IMR-90 (cell line): Measurements from ENCODE around the gene LYPD6B. TPM values are rescaled to one million over a fixed set of nuclear protein-coding genes. Genes with fewer than 3 reads are reported as not detected.

Source experiments
- ATAC-seq: fragments of 200-7000 bp; cut with Tn5 transposase; 2 replicates; pipeline ENCODE4 v1.9.1; 2020; ENCODE audit warnings: low read depth, mild to moderate bottlenecking, moderate library complexity
- BruUV-seq: library from RNA; stranded (reverse); fragments of 400-500 nt; replicated peaks from 2 replicates; lab custom pipeline; 2021; lab: Mats Ljungman, UMichigan
- CTCF ChIA-PET: fragments of 300-600 bp; formaldehyde crosslinking; extraction: SDS; loops from one replicate; lab custom pipeline; 2021; ENCODE audit warnings: antibody characterized with exemption; lab: Yijun Ruan, JAX
- POLR2A ChIA-PET: fragments of 300-600 bp; sonication (Branson Sonifier 250); formaldehyde crosslinking; loops from one replicate; lab custom pipeline; 2022; ENCODE audit warnings: antibody characterized with exemption; ENCODE audit not compliant: unreplicated experiment; lab: Charles Lee
- DNase-seq: peaks from one replicate; pipeline ENCODE4 v3.0.0; 2013
- H2AFZ ChIP-seq: replicated peaks from 2 replicates; pipeline ENCODE3; 2013; ENCODE audit warnings: low read length, mild to moderate bottlenecking; ENCODE audit not compliant: poor library complexity
- H2AK5ac ChIP-seq: 2 replicates; pipeline ENCODE4 v1.6.1; 2013; ENCODE audit warnings: low read depth, low read length, inconsistent platforms
- H2AK9ac ChIP-seq: replicated peaks from 2 replicates; pipeline ENCODE3; 2013; ENCODE audit warnings: mild to moderate bottlenecking, low read depth, low read length, moderate library complexity; ENCODE audit not compliant: poor library complexity
- H2BK120ac ChIP-seq: 2 replicates; pipeline ENCODE4 v1.6.1; 2013; ENCODE audit warnings: low read depth, low read length, inconsistent platforms
- H2BK15ac ChIP-seq: 3 replicates; pipeline ENCODE4 v1.6.1; 2013; ENCODE audit warnings: low read depth, low read length, inconsistent platforms
- H2BK20ac ChIP-seq: 2 replicates; pipeline ENCODE4 v1.6.1; 2013; ENCODE audit warnings: low read depth, mild to moderate bottlenecking, inconsistent platforms, low read length, moderate library complexity
- H2BK5ac ChIP-seq: 2 replicates; pipeline ENCODE4 v1.6.1; 2013; ENCODE audit warnings: mild to moderate bottlenecking, low read depth, low read length, inconsistent platforms; ENCODE audit not compliant: poor library complexity, severe bottlenecking
- H3K14ac ChIP-seq: replicated peaks from 2 replicates; pipeline ENCODE4 v1.6.1; 2013; ENCODE audit warnings: low read depth, low read length, inconsistent platforms
- H3K18ac ChIP-seq: 2 replicates; pipeline ENCODE4 v1.6.1; 2013; ENCODE audit warnings: low read depth, low read length, control low read depth
- H3K23ac ChIP-seq: 2 replicates; pipeline ENCODE4 v1.6.1; 2013; ENCODE audit warnings: low read depth, low read length, inconsistent platforms
- H3K27ac ChIP-seq: 2 replicates; pipeline ENCODE4 v1.5.1; 2013; ENCODE audit warnings: mild to moderate bottlenecking, control low read depth, low read length; ENCODE audit not compliant: insufficient read depth
- H3K27me3 ChIP-seq: 2 replicates; pipeline ENCODE4 v1.6.1; 2013; ENCODE audit warnings: low read length; ENCODE audit not compliant: control insufficient read depth, insufficient read depth
- H3K36me3 ChIP-seq: 2 replicates; pipeline ENCODE4 v1.6.1; 2013; ENCODE audit warnings: low read length, mixed read lengths; ENCODE audit not compliant: control insufficient read depth, insufficient read depth
- H3K4ac ChIP-seq: 2 replicates; pipeline ENCODE4 v1.6.1; 2013; ENCODE audit warnings: low read depth, low read length, inconsistent platforms
- H3K4me1 ChIP-seq: 2 replicates; pipeline ENCODE4 v1.6.1; 2013; ENCODE audit warnings: low read length, mixed read lengths; ENCODE audit not compliant: control insufficient read depth, insufficient read depth
- H3K4me2 ChIP-seq: 2 replicates; pipeline ENCODE4 v1.6.1; 2013; ENCODE audit warnings: low read depth, mild to moderate bottlenecking, control low read depth, low read length, moderate library complexity
- H3K4me3 ChIP-seq: 2 replicates; pipeline ENCODE4 v1.5.1; 2013; ENCODE audit warnings: low read depth, mild to moderate bottlenecking, control low read depth, low read length, moderate library complexity; ENCODE audit not compliant: insufficient read depth
- H3K56ac ChIP-seq: 2 replicates; pipeline ENCODE4 v1.6.1; 2013; ENCODE audit warnings: low read length, inconsistent platforms; ENCODE audit not compliant: insufficient read depth; ENCODE audit errors: extremely low read depth
- H3K79me1 ChIP-seq, 2 experiments: 2 replicates each; pipeline ENCODE4 v1.6.1; 2013; ENCODE audit warnings: low read length in 2 of 2, inconsistent platforms in 1 of 2, low read depth in 1 of 2
- H3K9ac ChIP-seq: 2 replicates; pipeline ENCODE4 v1.6.1; 2013; ENCODE audit warnings: low read depth, low read length, control low read depth
- H3K9me1 ChIP-seq: 2 replicates; pipeline ENCODE4 v1.6.1; 2013; ENCODE audit warnings: low read length, inconsistent platforms; ENCODE audit not compliant: insufficient read depth
- H3K9me3 ChIP-seq: 2 replicates; pipeline ENCODE4 v1.6.1; 2013; ENCODE audit warnings: low read length; ENCODE audit not compliant: control insufficient read depth, insufficient read depth
- H4K20me1 ChIP-seq: 2 replicates; pipeline ENCODE4 v1.6.1; 2013; ENCODE audit warnings: low read length, inconsistent platforms; ENCODE audit not compliant: insufficient read depth
- H4K5ac ChIP-seq: 2 replicates; pipeline ENCODE4 v1.6.1; 2013; ENCODE audit warnings: mild to moderate bottlenecking, low read depth, low read length, control low read depth
- H4K8ac ChIP-seq, 2 experiments: 2 replicates each; pipeline ENCODE4 v1.6.1; 2013; ENCODE audit warnings: low read depth in 2 of 2, low read length in 2 of 2, control low read depth in 1 of 2, inconsistent platforms in 1 of 2
- H4K91ac ChIP-seq: 2 replicates; pipeline ENCODE4 v1.6.1; 2013; ENCODE audit warnings: low read depth, low read length, inconsistent platforms; ENCODE audit not compliant: insufficient read depth
- MAFK ChIP-seq: IDR thresholded peaks from 2 replicates; pipeline ENCODE4 v1.6.1; 2012; ENCODE audit warnings: low read depth, low read length, improper control_type of control experiment
- MXI1 ChIP-seq: IDR thresholded peaks from 2 replicates; pipeline ENCODE4 v1.6.1; 2012; ENCODE audit warnings: low read depth, mild to moderate bottlenecking, low read length, moderate library complexity, borderline replicate concordance
- RAD21 ChIP-seq: IDR thresholded peaks from 2 replicates; pipeline ENCODE4 v1.6.1; 2012; ENCODE audit warnings: low read length, improper control_type of control experiment
- WGBS, 2 experiments: methylation state at CpG; one replicate each; pipeline versions ENCODE4 v1.1.5 to v1.1.7; 2013; ENCODE audit warnings: missing lambda C conversion rate in 2 of 2; ENCODE audit not compliant: insufficient read length in 1 of 2; ENCODE audit errors: extremely low coverage in 2 of 2; 5-methylcytosine and 5-hydroxymethylcytosine counted together
- dilution Hi-C: fragments of 300-500 bp; cut with HindIII; formaldehyde crosslinking; loops from one replicate; pipeline ENCODE4 v1.14.3; 2018; ENCODE audit warnings: low sequenced_read_pairs; ENCODE audit not compliant: unreplicated experiment
- in situ Hi-C: fragments of 300-500 bp; cut with MboI; formaldehyde crosslinking; loops from 3 replicates; pipeline ENCODE4 v1.14.3; 2019; ENCODE audit warnings: low sequenced_read_pairs, inconsistent platforms, mixed read lengths
- intact Hi-C: fragments of 100-400 bp; cut with micrococcal nuclease; formaldehyde crosslinking; loops from 2 replicates; pipeline ENCODE4 v1.10.0; 2022
- polyA plus RNA-seq, 3 experiments: library from polyadenylated mRNA; depleted of rRNA; stranded (reverse); fragments of >200 nt; gene quantifications; 2 replicates each; pipeline ENCODE4 v1.2.3, GENCODE V29; 2012; ENCODE audit warnings: low replicate concordance in 1 of 3
- total RNA-seq: library from RNA; depleted of rRNA; stranded (reverse); fragments of >200 nt; gene quantifications from 2 replicates; pipeline ENCODE4 v1.2.3, GENCODE V29; 2012

Gene LYPD6B
- total and polyA plus RNA-seq, 2 of the 4 experiments (the other 2 are of a cell fraction) = 0.05 TPM; not detected in 1

- Histone ChIP-seq H2AK5ac (no peak overlapping the region), H3K4me2 (no peak overlapping the region), H2BK20ac (no peak overlapping the region), H3K27me3 (peaks cover 17% of the 10 kb centered on the region), H2AK9ac (no peak overlapping the region), H4K20me1 (no peaks in the 10 kb centered on the region), H2AFZ (no peak overlapping the region), H3K56ac (no peak overlapping the region), H2BK120ac (no peak overlapping the region), H3K79me1 (no peaks in the 10 kb centered on the region), H2BK5ac (no peak overlapping the region), H3K9ac (no peak overlapping the region), H3K27ac (no peak overlapping the region), H3K9me1 (no peaks in the 10 kb centered on the region), H3K4me1 (no peaks in the 10 kb centered on the region), H3K14ac (no peak overlapping the region), H4K8ac (no peak overlapping the region), H4K91ac (no peak overlapping the region), H3K9me3 (no peaks in the 10 kb centered on the region), H3K4me3 (no peak overlapping the region), H3K4ac (no peak overlapping the region), H2BK15ac (no peak overlapping the region), H3K36me3 (no peaks in the 10 kb centered on the region), H4K5ac (no peak overlapping the region), H3K23ac (no peak overlapping the region), H3K18ac (no peak overlapping the region)
- ChIA-PET POLR2A (no interaction called here), CTCF (interaction anchor here (1.3 kb wide), 1 partner anchor 533 kb away, joined by 4 read pairs; no protein-coding TSS in a partner anchor)
- intact Hi-C loops = no loop called here
- no CpG with 5 or more reads among the region's 6 CpGs for WGBS, 2 experiments
- no peak for TF ChIP-seq MAFK
- TF ChIP-seq MXI1 = no peak
- no peak for TF ChIP-seq RAD21
- DNase-seq (no peak), ATAC-seq (no peak)
- dilution Hi-C loops = no loop called here
- BruUV-seq = no TSS peak
- in situ Hi-C loops = loop anchor here (10.0 kb wide), 1 partner anchor 286 kb away; no protein-coding TSS in a partner anchor
These were observed 10.1 kb upstream of the LYPD6B start for GRCh38 chr2:149028377-149028776.
